NCI-H69 (cell line): ENCODE results near the gene BPGM.
A peak's percentile ranks its signal among the peaks of the same experiment; 100 is the strongest.
"Not testable (repeated sequence)": the region's sequence is repeated elsewhere in the genome, so short reads cannot be mapped to it uniquely, and the experiment has no call there.

ENCODE experiments used
- DNase-seq: peaks from one replicate; lab custom pipeline; 2025; lab: John Stamatoyannopoulos, UW

The BPGM gene

DNA sequence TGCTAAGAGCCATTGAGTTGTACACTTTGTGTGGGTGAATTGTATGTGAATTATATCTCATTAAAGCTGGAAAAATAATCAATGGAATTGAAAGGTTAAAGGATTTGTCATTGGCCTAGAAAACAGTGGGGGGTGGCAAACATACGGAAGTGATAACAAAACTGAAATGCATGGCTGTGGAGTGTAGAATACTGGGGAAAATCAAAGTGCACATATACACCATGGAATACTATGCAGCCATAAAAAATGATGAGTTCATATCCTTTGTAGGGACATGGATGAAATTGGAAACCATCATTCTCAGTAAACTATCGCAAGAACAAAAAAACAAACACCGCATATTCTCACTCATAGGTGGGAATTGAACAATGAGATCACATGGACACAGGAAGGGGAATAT, 18.4 kb downstream of the BPGM start:
- not testable (repeated sequence) for DNase-seq

DNA sequence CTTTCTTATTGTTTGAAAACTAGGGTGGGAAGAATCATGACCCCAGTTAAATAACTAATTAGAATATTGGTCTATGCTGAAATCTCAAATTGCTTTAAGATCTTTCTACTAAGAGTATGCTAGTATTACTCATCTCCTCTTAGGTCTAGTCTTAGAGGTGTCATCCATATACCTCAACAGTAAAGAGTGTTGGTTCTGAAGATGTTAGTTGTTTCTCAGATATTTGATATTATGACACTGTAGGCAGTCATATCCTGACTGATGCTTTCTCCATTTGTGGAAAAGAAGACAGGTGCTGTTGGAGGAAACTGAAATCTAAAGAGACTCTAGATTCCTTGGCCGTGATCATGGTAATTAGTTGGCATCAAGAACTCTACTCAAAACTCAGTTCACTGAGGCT, 21.2 kb downstream of the BPGM start:
- DNase-seq = no peak

DNA sequence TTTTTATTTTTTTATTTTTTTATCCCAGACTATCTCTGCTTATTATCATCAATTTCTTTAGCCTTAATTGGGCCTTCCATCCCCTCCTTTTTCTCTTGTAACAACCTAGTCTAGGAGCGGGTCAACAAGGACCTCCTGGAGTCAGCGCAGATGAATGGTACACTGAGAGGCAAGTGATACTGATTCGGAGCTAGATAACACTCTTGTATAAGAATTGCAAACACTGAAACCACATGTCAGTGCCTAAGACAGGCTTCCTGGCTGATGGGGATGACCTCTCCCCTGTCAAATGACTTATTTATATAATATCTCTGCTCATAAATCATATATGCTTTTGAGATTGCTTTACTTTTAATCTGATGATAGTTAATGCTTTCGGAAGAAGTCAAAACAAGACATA, 22.7 kb downstream of the BPGM start:
- no peak for DNase-seq

DNA sequence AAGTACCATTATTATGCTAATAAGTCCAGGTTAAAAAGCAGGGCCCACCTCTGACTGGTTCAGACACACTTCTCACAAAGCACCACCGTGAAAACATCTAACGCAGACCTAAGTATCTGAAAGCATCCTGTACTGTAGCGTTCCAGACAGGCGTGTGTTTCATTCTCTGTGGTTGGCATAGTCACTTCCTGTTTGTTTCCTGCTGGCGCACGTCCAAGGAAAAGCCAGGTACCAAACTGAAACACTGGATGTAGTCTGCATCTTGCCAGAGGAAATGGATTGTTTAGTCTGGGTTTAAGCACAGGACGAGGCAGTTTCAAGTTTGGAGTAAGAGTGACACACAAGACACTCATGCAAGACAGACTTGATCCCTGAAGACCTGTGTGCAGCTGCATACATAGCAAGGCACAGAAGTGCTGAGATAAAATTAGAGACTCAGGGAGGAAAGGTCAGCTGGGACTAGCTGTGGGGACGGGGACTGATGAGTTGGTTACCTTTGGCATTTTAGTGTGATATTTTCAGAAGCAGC, 23.3 kb downstream of the BPGM start:
- peak; percentile 82 for DNase-seq

DNA sequence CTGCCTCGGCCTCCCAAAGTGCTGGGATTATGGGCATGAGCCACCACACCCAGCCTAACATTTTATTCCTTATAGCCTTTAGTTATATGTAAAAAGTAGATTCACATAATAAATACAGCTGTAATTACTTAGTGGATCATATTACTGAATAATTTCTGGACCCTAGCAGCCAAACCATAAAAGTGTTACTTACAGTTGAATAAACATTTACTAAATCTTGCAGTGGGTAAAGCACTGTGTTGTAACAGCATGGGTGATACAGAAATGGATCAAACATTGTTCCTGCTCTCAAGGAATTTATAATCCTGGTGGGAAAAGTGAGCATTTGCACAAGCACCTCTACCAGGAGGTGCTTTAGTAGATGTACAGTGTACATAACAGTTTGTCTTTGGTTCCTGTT, 25.0 kb downstream of the BPGM start:
- peak; percentile 14 for DNase-seq

DNA sequence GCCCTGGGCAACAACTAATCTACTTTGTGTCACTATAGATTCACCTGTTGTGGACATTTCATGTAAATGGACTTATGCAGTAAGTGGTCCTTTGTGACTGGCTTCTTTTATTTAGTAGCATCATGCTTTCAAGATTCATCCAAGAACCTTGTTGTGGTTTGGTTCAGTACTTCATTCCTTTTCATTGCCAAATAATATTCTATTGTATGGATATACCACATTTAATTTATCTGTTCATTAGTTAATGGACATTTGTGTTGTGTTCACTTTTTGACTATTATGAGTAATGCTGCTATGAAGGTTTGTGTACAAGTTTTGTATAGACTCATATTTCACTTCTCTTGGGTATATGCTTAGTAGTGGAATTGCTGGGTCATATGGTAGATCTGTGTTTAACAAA, 27.8 kb downstream of the BPGM start:
- DNase-seq = no peak

DNA sequence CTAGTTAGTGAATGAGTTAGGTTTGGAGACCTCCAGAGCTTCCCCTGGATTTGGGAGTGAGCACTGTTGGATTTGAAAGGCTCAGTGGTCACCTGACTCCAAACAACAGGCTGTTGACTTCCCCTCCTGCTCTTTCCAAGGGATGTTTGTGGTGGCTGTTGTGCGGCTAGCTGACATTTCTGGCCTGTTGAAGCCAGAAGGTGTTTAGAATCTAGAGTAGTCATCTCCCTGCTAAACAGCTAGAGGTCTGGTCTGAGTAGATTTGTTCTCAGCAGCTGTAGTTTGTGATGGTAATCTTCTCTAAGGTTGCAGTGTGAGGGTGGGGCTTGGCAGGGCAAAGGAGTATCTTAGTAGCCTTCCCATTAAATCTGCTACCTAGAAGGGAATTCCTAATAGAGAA, 30.1 kb downstream of the BPGM start:
- no peak for DNase-seq

DNA sequence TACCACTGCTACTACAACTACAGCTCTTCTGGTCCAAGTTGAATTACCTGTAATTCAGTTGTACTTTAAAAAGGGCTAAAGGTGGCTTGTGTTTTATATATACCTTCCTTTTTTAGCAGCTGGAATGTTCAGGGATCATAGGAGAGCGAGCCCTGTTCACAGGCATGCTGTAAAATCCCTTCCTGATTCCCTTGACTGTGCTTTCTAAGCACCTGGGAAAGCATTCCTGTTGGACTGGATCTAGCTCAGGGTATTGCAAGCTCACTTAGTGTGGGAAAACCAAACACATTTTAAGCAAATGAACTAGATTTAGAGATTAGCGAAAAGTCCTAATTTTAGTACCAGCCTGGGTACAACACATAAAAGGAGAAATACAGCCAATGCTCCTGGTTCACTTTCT, 31.5 kb downstream of the BPGM start:
- no peak for DNase-seq

DNA sequence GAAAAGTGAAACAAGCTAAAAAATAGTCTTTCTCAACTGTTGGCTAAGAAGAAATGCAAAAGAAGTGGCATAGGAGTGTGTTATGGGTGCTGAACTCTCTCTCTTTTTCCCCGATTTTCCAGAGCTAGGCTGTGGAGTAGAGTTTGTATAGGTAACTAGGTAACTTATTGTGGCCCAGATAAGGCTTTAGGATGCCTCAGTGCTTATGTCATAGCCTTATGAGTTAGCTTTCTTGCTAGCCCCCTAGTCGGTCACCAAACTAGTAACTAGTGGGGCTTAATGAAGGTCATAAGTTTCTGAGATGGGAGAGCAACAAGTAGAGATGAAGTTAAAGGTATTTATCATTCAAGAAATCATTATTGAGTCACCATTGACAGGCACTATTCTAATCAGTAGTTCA, 32.4 kb downstream of the BPGM start:
- no peak for DNase-seq

DNA sequence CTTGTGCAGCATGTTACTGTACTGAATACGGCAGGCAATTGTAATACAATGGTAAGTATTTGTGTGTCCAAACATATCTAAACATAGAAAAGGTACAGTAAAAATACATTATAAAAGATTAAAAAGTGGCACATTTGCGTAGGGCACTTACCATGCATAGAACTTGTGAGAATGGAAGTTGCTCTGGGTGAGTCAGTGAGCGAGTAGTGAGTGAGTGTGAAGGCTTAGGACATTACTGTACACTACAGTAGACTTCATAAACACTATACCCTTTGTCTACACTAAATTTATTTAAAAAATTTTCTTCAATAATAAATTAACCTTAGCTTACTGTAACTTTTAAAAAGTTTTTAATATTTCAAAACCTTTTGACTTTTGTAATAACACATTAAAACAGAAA, 37.5 kb downstream of the BPGM start:
- DNase-seq = no peak

DNA sequence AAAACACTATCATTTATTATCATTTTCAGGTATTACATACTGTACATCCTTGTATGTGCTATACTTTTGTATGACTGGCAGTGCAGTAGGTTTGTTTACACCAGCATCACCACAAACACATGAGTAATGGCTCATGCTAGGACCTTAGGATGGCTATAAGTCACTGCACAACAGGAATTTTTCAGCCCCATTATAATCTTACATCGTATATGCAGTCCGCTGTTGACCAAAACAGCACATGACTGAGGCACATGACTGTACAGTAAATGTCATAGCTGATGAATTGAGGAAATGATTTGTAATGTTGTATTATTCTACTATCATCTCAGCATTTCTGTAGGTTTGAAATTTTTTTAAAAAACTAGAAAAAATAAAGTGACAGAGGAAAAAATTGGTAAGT, 38.6 kb downstream of the BPGM start:
- no peak for DNase-seq

DNA sequence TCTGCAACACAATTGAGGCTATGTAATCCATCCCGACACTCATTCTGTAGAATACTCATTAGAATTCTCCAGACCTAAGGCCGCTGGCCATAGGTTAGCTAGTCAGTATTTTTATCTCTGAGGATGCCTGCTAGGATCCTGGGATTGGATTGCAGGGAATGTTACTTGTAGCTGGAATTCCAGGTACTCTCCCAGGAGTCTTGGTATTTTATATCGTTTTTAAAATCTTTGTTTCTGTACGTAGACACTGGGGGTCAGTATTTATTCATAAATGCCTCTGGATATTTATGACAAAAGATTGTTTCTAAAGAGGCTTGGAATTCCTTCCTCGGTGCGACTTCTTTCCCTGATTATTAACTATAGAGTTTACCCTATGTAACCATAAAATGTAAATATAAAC, 40.1 kb downstream of the BPGM start:
- no peak for DNase-seq

DNA sequence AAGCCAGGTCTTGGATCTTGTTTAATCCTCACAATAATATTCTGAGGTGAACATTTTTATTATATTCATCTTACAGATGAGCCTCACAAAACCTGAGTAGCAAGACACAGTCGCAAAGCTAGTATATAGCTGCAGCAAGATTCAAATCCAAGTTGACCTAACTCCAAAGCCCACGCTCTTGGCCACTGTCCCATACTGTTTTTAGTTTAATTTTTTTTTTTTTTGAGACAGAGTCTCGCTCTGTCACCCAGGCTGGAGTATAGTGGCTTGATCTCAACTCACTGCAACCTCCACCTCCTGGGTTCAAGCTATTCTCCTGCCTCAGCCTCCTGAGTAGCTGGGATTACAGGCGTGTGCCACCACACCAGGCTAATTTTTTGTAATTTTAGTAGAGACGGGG, 42.9 kb downstream of the BPGM start:
- not testable (repeated sequence) for DNase-seq

DNA sequence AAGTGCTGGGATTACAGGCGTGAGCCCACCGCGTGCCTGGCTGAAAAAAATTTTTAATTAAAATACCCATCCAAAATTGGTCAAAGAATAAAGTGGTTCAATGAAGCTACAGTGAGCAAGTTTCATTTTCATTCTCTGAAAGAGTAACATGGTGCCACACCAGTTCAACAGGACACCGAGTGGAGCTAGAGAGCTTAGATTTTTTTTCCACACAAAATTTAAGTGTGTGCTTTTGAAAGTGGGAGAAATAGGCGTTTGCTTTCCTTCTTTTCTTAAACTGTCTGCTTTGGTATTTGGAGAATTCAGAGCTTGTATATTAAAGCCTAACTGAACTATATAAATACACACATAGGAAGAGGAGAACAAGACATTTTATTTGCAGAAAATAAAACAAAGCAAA, 43.4 kb downstream of the BPGM start:
- DNase-seq = no peak

DNA sequence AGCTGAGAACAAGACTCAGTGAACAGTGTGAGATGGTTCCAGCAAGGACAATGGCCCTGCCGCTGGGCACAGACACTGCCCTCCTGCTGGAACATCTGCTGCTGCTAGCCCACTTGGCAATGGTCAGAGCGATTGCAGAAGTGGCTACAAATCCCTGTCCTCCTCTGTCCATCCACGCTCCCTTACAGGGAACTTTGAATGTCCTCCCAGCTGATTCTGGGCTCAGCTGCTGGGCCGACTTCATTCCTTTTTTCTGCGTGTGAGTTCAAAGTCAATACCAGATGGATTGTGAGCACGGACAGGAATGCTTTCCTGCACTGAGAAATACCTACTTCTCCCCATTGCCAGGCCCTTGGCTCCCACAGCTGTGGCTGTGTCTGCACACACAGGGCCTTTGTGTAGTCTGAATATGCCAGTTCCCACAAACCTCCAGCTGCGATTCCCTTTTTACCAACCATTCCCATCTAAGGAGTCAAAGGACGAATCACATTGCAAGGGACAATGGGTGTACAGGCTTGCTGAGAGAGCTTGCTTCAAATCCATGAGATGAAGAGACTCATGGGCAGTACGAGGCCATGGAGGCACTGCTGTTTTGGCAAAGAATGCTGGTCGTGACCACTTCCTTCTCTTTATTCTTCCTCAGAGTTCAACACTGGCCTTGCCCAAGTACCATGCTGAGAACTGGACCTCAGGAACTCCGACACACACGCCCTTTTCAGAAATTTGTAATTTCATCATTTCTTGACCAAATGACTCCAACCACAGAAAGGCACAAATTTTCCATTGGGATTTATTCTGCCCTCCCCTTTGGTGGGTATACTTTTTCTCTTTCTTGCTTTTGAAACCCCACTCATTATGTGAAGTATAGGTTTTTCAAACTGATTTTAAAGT, 44.2 kb downstream of the BPGM start:
- peak; percentile 11 for DNase-seq

DNA sequence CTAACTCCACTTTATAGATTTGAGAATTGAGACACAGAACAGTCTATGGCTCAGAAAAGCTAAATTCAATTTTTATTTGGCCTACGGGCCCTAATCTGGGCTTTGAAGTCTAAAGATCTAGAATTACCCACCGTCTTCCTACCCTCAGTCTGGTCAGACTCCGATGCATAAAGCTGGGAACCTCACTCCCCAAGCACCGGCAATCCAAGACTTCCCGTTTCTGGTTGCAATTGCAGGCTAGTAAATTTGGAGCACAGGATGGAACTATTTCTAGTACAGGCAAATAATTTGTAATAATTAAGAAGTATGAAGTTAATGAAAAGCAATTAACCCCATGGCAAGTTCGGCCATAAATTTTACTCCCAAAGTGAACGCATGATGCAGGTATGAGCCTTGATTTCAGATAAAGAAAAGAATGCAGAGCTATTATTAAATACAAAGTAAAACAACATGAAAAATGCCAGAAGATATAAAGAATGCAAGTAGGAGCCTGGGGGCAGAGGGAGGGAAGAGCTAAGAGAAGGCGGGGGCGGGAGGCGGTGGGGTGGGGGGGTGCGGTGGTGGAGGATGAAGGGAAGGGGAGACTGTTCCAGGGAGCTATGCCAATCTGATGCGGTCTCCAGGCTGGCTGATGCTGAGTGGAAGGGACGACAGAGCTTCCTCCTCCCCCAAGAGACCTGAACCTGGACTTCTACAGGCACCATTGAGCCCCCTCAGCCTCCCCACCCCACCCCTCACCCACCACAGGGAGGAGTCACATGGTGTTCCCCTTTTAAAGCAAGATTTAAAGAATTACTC, 45.1 kb downstream of the BPGM start:
- DNase-seq = no peak

DNA sequence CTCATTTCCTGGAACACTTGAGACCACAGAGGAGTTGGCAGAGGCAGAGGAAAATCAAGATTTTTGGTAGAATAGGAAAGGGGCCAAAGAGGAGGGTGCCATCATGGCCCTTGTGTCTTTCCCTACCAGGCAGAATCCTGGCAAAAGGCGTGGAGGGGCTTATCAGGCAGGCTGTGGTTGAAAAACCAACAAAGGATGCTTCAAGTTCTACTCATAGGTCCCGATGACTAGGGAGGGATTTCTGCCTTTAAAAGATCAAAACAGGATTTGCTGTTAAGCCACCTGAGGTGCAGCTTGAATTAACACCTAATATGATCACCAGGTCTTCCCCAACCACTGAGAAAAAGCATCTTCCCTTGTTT, 45.7 kb downstream of the BPGM start:
- no peak for DNase-seq

DNA sequence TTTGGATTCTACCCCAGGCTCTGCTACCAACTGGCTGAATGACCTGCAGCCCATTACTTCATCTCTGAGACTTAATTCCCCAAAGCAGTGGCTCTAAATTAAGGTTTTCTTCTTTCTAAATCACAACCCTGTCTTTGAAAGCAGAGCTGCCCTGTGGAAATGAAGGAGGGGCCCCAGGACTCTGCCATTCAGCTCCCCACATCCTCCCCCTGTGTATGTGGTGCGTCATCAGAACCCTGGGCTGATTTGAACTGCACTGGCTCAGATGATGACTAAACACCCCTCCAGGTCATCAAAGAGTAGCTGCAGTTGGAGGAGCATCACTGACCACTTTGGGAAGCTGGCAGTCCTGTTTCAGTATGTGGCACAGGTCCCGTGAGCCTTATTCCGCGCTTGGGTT, 46.6 kb downstream of the BPGM start:
- DNase-seq = no peak

DNA sequence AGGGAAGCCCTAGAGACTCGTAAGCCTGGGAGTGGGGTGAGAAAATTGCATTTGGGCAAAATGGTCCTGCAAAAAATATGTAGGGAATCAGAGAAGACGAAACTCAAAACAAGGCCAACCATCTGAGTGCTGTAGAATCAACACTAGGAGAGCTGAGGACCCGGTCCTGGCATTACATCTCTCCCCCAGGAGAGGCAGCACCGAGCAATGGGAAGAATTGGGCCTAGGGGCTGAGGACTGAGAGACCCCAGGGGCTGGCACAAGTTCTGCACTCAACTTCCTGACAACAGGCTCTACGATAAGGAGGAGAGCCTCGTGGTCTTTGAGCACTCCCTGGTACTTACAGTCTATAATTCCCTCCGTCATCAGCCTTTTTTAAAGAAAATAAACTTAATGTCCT, 47.6 kb downstream of the BPGM start:
- DNase-seq = peak; percentile 7

DNA sequence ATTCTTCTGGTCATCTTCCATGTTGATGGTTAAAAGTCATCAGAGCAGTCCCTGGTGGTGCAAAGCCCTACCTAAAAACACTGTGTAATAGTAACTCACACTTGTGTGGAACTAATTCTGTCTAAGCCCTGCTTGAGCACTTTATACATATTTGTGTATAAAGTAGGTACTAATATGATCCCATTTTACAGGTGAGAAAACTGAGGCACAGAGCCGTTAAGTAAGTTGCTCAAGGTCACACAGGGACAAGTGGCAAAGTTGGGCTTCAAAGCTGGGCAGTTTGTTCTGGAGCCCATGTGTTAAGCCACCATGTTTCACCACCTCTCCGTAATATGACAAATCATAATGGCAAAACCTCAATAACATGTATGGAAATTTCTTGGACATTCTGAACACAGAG, 48.1 kb downstream of the BPGM start:
- DNase-seq = no peak

DNA sequence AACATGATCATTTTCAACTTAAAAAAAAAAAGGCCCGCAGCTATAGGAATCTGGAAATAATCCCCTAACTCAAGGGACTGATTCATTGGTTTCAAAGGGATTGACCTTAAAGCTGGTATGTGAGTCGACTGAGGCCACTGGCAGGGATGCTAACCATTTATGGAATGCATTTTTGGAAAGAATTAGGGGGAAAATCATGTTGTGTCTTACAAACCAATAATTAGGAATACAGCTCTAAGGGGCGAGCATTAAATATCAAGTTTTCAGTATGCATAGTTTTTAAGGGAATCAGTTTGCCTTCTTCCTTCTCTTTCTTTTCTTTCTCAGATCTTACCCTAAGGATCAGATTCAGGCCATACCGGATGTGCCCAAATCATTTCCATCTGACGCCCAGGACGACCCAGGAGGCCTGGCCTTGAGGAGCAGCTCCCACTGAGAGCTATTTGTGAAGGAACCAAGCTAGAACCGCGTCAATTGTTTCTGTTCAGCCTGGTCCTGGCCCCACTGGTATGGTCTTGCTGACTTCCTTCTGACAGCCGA, 48.7 kb downstream of the BPGM start:
- peak; percentile 23 for DNase-seq

DNA sequence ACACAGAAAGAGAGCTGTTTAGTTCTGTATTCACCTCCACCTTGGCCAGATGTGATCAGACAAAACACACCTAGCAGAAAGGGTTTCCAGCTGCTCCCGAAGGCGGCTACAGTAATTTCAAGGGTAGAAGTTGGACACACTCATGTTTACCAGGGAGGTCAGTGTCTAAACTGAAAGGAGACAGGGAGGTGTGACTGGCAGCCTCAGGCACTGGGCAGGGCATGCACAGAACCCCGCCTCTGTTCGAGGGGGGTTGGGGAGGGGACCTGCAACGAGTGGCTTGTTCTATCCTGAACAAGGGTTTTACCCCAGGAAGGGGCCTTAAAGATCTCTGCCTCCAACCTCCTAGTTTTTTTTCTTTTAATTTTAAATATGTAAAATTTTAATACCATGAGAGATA, 49.6 kb downstream of the BPGM start:
- DNase-seq = peak; percentile 72
